NCI-H69 (cell line): ENCODE results near the gene VASP.
A peak's percentile ranks its signal among the peaks of the same experiment; 100 is the strongest.

Source experiments
- DNase-seq: peaks from one replicate; lab custom pipeline; 2025; lab: John Stamatoyannopoulos, UW

Gene VASP

DNA sequence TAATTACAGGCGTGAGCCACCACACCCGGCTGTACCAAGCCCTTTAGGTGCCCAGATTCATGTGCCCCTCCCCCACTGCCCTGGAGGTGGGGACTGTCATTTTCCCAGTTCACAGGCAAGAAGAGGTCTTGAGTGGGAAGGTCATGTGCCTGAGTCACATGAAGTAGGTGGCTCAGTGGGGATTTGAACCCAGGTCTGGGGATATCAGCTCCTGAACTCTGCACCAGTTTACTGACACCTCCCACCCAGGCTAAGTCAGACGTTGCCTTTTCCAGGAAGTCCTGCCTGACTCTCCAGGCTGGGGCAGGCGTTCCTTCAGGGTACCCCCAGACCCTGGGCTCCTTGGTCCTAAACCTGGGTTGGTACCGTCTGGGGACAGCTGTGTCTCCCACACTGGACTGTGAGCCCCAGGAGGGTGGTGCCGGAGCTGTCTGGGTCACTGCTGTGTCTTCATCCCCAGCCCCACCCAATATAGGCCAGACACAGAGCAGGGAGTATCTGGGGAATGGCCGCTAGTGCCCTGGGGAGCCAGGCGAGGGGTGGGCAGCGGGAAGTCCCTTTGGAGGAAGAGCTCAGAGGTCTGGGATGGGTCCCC, 8.6 kb downstream of the VASP start:
- no peak for DNase-seq

DNA sequence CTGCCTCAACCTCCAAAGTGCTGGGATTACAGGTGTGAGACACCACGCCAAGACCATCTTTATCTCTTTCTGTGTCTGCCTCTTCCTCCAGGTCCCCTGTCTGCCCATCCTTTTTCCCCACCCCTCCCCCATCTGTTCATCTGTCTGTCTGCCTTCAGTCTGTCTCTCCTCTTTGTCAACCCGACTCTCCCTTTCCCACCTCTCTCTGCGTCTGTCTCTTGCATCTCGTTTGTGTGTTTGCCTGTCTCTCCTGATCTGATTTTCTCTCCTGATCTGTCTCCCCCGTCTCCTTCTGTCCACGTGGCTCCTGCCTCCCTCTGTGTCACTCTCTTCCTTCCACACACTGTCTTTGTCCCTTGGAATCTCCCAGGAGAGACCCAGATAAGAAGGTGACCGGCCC, 10.0 kb downstream of the VASP start:
- DNase-seq, result no peak

DNA sequence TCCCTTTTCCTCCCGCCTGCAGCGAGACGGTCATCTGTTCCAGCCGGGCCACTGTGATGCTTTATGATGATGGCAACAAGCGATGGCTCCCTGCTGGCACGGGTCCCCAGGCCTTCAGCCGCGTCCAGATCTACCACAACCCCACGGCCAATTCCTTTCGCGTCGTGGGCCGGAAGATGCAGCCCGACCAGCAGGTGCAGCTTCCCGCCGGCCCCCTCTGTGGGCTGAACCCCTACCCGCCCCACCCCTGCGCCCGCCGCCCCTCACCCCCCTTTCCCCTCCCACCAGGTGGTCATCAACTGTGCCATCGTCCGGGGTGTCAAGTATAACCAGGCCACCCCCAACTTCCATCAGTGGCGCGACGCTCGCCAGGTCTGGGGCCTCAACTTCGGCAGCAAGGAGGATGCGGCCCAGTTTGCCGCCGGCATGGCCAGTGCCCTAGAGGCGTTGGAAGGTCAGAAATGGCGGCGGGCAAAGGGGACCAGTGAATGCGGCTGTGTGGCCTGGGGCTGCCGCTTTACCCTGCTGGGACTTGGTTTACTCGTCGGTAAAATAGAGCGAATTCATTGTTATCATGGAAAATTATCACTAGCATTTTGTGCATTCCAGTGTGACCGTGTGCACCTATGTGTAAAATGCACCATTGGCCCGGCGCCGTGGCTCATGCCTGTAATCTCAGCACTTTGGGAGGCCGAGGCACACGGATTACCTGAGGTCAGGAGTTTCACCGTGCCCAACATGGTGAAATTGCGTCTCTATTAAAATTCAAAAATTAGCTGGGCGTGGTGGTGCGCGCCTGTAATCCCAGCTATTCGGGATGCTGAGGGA, 10.6 kb downstream of the VASP start:
- no peak for DNase-seq

DNA sequence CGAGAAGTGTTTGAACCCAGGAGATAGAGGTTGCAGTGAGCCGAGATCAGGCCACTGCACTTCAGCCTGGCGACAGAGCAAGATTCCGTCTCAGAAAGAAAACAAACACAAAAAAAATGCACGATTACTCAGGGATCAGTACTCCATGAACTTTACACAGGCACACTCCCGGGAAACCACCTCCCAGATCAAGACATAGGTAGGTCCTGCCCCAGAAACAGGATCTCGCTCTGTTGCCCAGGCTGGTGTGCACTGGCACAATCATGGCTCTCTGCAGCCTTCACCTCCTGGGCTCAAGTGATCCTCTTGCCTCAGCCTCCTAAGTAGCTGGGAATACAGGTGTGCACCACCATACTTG, 11.2 kb downstream of the VASP start:
- no peak for DNase-seq

DNA sequence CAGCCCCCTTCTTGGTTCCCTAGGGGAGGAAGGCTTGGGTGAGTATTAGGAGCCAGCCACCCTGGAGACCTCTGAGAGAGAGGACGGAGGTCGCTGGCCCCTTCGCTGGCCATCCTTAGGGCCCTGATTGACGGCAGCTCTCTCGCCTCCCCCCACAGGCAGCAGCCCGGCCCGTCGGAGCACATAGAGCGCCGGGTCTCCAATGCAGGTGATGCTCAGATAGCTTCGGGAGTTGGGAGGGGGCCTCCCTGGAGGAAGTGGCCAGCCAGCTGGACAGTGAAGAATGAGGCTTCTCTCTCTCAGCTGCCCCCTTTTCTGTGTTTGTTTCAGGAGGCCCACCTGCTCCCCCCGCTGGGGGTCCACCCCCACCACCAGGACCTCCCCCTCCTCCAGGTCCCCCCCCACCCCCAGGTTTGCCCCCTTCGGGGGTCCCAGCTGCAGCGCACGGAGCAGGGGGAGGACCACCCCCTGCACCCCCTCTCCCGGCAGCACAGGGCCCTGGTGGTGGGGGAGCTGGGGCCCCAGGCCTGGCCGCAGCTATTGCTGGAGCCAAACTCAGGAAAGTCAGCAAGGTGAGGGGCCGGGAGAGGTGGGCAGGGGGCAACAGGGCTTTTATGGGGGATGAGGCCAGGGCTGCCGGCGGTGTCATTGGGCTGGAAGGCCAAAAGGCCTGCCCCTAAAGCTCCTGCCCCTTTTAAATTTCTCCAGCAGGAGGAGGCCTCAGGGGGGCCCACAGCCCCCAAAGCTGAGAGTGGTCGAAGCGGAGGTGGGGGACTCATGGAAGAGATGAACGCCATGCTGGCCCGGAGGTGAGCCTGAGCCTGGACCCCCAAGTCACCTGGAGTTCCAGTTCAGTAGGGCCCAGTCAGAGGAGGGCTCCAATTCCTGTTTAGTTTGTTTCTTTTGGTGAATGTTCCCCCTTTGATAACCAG, 15.0 kb downstream of the VASP start:
- DNase-seq, result no peak

DNA sequence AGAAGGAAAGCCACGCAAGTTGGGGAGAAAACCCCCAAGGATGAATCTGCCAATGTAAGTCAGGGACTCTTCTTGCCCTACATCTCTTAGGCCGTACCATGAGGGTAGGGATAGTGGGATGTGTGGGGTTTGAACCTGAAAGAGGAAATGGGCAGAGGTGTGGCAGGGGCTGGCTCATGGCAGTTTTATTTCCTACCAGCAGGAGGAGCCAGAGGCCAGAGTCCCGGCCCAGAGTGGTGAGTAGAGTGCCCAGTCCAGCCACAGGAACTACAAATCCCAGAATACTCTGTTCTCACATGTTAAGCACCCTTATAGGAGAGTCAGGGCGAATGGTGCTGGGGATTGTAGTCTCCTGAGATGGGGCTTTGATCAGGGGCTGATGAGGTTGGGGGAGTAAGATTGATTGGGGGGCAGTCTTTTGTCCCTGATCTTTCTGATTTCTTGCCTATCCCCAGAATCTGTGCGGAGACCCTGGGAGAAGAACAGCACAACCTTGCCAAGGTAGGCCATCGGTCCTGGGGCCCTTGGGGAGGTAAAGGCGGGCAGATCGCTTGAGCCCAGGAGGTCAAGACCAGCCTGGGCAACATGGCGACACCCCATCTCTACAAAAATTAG, 16.5 kb downstream of the VASP start:
- DNase-seq, result peak; percentile 91

DNA sequence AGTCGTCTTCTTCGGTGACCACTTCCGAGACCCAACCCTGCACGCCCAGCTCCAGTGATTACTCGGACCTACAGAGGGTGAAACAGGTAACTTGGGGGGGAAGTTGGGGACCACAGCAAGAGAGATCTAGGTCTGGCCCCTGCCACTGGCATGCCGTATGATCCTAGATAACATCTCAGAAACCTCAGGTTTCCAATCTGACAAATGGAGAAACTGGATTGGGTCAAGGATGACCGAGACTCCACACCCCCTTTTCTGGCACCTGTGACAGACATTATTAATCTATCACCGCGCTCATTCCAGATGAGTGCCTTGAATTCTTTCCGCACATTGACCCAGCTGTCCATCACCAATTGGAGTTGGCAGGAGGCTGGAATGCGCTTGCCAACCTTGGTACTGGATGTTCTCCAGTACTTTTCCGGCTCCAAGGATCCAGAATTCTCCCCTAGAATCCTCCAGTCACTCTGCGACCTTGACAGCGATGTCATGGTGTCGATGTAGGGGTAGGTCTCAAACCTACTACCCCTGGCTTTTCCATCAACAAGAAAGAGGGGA, 17.4 kb downstream of the VASP start:
- no peak for DNase-seq

DNA sequence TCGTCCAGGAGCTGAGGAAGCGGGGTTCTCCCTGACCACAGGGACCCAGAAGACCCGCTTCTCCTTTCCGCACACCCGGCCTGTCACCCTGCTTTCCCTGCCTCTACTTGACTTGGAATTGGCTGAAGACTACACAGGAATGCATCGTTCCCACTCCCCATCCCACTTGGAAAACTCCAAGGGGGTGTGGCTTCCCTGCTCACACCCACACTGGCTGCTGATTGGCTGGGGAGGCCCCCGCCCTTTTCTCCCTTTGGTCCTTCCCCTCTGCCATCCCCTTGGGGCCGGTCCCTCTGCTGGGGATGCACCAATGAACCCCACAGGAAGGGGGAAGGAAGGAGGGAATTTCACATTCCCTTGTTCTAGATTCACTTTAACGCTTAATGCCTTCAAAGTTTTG, 18.9 kb downstream of the VASP start:
- DNase-seq, result peak; percentile 89

DNA sequence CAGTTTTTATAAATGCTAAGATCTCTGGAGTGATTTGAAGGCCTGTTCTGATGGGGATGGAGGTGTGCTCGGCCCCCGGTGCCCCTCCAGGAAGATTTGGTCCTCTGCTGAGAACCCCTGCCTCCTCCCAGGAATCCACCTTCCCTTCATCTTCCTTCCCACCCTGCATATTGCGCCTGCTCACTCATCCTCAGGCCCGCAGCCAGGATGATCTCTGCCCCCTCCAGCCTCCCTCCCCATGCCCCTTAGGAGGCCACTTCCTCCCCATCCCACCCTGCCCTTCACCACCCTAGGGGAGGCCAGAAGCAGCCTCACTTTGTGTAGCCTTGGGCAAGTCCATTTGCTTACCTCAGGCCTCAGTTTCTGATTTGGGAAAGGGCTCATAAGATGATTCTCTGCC, 19.7 kb downstream of the VASP start:
- no peak for DNase-seq

DNA sequence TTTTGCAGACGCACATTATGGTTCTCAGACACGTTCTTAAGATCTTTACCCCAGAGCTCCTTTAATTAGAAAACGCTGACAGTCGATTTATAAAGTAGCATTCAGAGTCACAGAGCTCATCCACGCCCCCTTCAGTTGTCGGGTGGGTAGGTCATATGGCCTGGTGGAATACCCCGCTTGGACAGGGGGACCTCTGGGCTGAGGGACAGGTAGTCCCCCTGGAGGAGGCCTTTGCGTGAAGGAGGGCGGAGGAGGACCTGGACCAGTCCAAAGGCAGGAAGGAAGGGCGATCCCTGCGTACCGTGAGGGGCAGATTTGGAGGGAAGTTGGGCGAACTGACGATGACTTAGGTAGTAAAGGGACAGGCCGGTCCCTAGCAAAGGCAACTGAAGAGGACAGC, 20.5 kb downstream of the VASP start:
- DNase-seq, result no peak

DNA sequence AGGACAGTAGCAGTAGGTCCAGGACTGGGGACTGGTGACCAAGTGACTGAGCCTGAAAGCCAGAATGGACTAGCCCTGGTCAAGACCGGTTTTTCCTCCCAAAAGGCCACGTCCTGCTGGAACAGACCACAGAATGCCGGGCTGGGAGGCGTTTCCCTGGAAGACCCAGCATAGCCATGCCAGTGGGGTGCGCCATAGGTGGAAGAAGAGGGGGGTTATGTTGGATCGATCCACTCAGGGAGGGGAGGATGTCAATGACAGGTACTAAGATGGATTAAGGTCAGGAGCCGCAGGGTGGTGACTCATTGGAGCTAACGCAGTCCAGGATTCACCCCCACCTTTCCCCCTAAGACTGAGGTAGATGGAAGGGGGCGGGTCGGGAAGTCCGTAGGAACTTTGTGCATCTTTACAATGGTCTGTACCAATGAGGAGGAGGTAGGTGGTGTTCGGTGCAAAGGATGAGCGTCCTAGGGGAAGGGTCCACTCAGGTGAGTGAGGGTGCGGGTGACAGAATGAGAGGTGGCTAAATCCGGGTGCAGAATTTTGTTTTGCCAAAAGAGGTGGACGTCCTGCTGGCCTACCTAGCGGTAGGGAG, 21.0 kb downstream of the VASP start:
- DNase-seq, result peak; percentile 72

DNA sequence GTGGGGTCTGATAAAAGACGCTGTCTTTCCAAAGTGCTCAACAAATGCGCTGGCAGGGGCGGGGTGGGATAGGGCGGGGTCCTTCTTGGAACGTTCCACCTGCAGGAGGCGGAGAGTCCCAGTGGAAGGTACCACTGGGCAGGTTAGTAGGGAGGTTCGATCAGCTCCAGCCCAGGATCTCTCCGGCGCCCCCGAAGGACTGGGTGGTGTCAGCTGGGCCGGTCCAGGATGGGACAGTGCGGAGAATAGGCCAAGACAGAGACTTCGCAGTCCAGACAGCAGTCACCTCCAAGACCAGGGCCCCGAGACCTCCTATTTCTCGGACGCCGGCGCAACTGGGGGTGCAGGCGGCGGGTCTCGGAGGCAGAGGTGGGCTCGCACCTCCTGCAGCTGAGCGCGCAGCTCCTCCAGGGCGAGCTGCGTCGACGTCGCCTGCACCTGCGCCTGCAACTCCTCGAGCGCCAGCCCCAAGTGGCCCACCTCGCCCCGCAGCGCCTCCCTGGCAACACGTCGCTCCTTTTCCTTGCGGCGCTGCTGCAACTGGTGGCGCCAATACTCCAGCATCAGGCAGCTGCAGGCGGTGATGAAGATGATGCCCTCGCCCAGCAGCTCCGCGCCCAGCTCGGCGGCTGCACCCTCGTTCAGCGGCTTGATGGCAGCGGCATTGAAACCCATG, 21.6 kb downstream of the VASP start:
- peak; percentile 94 for DNase-seq

DNA sequence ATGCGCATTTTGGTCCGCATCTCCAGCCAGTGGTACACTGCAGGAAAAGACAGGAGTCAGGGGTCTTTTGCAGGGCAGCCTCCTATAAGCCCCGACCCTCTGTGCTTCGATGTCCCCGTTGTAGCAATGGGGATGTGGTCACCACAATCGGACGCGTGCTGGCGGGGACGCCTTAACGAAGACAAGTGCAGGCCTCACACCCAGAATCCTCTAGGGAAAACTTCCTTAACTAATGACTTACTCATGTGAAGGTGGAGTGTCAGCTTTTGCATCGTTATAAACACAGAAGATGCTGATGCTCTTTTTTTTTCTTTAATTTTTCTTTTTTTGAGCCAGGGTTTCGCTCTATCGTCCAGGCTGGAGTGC, 22.1 kb downstream of the VASP start:
- peak; percentile 54 for DNase-seq

DNA sequence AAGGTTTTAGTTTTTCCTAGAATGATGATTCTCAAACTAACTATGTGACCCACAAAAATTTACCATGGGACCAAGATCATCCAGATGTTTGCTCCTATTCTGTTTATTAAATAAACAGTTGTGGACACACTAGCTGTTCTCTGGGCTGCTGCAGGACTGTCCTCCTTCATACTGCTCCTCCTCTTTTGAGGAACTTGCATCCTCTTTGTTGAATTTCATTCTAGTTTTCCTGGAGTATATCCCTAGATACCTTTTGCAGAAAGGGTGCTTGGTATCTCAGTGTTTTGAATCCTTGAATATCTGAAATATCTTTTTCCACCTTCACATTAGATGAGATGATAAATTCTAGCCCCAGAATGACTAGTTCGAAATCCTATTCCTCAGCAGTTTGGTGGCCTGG, 24.1 kb downstream of the VASP start:
- no peak for DNase-seq

DNA sequence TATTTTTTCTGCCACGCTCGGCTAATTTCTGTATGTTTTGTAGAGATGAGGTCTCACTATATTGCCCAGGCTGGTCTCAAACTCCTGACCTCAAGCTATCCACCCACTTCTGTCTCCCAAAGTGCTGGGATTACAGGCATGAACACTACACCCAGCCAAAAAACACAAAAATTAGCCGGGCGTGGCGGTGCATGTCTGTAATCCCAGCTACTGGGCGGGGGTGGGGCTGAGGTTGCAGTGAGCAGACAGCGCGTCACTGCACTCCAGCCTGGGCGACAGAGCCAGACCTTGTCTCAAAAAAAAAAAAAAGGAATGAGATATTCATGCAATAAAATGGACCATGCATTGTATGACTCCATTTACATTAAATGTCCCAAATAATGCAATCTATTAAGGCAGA, 32.2 kb downstream of the VASP start:
- no peak for DNase-seq

DNA sequence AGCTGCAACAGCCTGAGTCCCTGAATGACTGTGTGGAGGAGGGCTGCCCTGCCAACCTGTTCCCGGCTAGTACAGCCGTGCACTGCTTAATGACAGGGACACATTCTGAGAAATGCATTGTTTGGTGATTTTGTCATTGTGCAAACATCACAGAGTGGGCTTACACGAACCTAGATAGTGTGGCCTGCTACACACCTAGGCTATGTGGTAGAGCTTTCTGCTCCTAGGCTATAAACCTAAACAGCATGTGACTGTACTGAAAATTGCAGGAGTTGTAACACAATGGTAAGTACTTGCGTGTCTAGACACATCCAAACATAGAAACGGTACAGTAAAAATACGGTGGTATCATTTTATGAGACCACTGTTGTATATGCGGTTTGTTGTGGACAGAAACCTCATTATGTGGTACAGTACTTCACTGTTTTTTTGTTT, 35.0 kb downstream of the VASP start:
- peak; percentile 40 for DNase-seq

DNA sequence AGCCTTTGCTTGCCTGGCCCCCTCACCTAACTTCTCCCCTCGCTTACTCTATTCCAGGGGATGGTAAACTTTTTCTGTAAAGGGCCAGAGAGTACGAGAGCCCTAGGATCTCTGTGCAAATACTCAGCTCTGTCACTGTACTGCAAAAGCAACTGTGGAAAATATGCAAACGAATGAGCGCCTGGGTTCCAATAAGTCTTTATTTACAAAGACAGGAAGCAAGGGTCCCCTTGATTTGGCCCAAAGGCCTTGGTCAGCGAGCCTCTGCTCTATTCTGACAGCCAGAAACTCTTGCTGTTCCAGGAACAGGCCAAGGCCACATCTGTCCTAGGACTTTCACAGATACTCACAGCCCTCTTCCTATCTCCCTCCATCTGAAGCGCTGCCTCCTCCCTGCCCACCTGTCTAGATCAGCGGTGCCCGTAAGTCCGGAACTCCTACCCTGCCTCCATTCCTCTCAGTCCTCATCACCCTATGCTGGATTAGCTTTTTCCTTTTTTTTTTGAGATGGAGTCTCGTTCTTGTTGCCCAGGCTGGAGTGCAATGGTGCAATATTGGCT, 40.0 kb downstream of the VASP start:
- no peak for DNase-seq

DNA sequence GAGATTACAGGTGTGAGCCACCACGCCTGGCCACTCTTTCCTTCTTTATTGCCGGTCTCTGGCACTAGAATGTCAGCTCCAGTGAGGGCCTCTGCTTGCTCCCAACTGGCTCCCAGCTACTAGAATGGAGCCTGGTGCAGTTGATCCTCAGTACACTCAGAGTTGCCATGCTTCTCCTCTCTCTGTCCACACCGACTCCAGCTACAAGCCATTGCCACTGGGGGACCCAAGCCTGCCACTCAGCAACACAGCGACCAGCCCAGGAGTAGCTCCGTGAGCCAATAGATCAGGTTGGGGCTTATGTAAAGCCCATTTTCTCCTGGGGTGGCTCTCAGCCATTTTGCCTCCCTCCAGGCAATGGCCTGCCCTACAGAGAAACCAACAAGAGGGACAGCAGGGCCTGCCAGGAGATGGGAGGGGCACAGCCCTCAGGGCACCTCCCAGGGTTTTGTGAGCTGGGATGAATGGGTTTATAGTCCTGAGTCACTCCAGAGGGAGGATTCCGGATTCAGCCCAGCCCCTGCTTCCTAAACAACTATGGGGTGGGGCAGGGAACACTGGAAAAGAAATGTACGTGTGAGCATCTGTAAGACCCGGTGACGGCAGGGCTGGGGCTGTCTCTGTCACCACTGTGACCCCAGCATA, 40.8 kb downstream of the VASP start:
- DNase-seq, result peak; percentile 86

DNA sequence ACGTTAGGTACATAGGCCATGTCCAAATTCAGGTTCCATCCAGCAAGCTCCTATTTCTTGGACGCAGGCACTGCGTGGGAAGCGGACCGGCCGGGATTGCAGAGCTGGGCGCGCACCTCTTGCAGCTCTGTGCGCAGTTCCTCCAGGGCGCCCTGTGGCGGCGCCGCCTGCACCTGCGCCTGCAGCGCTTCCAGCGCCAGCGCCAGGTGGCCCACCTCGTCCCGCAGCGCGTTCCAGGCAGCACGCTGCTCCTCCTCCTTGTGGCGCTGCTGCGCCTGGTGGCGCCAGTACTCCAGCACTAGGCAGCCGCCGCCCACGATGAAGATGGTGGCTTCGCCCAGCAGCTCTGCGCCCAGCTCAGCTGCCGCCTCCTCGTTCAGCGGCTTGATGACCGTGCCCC, 46.2 kb downstream of the VASP start:
- no peak for DNase-seq

DNA sequence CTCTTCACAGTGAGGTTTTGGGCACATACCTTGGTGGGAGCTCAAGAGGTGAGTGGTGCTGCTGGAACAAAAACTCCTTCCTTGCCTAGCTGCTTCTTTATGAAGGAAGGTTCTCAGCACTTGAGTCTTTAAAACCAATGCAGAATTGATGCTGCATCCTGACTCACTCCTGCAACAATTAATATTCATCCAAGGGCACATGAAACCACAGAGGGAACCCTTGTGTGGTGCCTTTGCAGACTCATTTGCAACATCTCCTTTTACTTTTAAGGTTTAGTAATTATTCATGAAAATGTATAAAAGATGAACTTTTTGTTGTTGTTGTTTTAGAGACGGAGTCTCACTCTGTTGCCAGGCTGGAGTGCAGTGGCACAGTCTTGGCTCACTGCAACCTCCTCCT, 47.2 kb downstream of the VASP start:
- no peak for DNase-seq
